GM12878 (cell line): Measurements from ENCODE around the gene UVSSA. TPM values are rescaled to one million over a fixed set of nuclear protein-coding genes. Genes with fewer than 3 reads are reported as not detected.

ENCODE experiments used
- ATAC-seq: fragments of 200-7000 bp; cut with Tn5 transposase; 3 replicates; pipeline ENCODE4 v1.9.1; 2020; ENCODE audit warnings: mild to moderate bottlenecking, moderate library complexity
- BruUV-seq: library from RNA; stranded (reverse); fragments of 400-500 nt; replicated peaks from 2 replicates; lab custom pipeline; 2021; lab: Mats Ljungman, UMichigan
- CTCF ChIA-PET: fragments of 300-600 bp; sonication (Branson Sonifier 250); formaldehyde crosslinking; extraction: SDS; loops from one replicate; lab custom pipeline; 2021; ENCODE audit warnings: inconsistent platforms; lab: Yijun Ruan, JAX
- POLR2A ChIA-PET: fragments of 350-600 bp; formaldehyde crosslinking; extraction: SDS; loops from one replicate; lab custom pipeline; 2021; ENCODE audit warnings: inconsistent platforms; lab: Charles Lee
- RAD21 ChIA-PET: fragments of 300-600 bp; sonication (Branson Sonifier 250); formaldehyde crosslinking; loops from one replicate; lab custom pipeline; 2023; ENCODE audit warnings: antibody characterized with exemption; ENCODE audit not compliant: unreplicated experiment; lab: Charles Lee
- SMC1A ChIA-PET: fragments of 300-600 bp; sonication (Branson Sonifier 250); formaldehyde crosslinking; loops from one replicate; lab custom pipeline; 2023; ENCODE audit not compliant: unreplicated experiment, uncharacterized antibody; lab: Charles Lee
- DNase-seq: peaks from one replicate; pipeline ENCODE4 v3.0.0-alpha.2; 2011; ENCODE audit warnings: low read depth, low spot score
- FAIRE-seq: peaks from 3 replicates; lab custom pipeline; 2011; peaks lifted over from hg19 to GRCh38; lab: Jason Lieb, UNC
- H2AFZ ChIP-seq: 2 replicates; pipeline ENCODE4 v1.6.0; 2011; ENCODE audit warnings: low read depth, low read length, control low read depth; ENCODE audit not compliant: control insufficient read depth
- H3K27ac ChIP-seq: 2 replicates; pipeline ENCODE4 v1.5.1; 2011; ENCODE audit warnings: control low read depth; ENCODE audit not compliant: control insufficient read depth, insufficient read depth
- H3K27me3 ChIP-seq, 2 experiments: replicated peaks in 1 of 2; 2 replicates each; pipeline versions ENCODE4 v1.6.0 to v1.6.1; 2011; ENCODE audit warnings: low read length in 1 of 2; ENCODE audit not compliant: control insufficient read depth in 2 of 2, insufficient read depth in 2 of 2
- H3K36me3 ChIP-seq, 2 experiments: 2 replicates each; pipeline ENCODE4 v1.5.1; 2011; ENCODE audit warnings: low read length in 1 of 2; ENCODE audit not compliant: control insufficient read depth in 2 of 2, insufficient read depth in 2 of 2
- H3K4me1 ChIP-seq: 2 replicates; pipeline ENCODE4 v1.6.1; 2011; ENCODE audit warnings: mild to moderate bottlenecking, low read length, moderate library complexity, mixed read lengths; ENCODE audit not compliant: control insufficient read depth, insufficient read depth
- H3K4me2 ChIP-seq: 2 replicates; pipeline ENCODE4 v1.6.0; 2011; ENCODE audit warnings: control low read depth; ENCODE audit not compliant: control insufficient read depth, insufficient read depth
- H3K4me3 ChIP-seq: fragments of 200-600 bp; sonication (generic); 2 replicates; pipeline ENCODE4 v1.5.1; 2016
- H3K79me2 ChIP-seq: 2 replicates; pipeline ENCODE4 v1.6.0; 2011; ENCODE audit warnings: low read length; ENCODE audit not compliant: control insufficient read depth, insufficient read depth
- H3K9ac ChIP-seq: 2 replicates; pipeline ENCODE4 v1.8.0; 2011; ENCODE audit warnings: low read length, control low read depth, mixed read lengths; ENCODE audit not compliant: control insufficient read depth, insufficient read depth
- H3K9me3 ChIP-seq: replicated peaks from 3 replicates; pipeline ENCODE4 v1.5.1; 2011; ENCODE audit warnings: mild to moderate bottlenecking, low read length; ENCODE audit not compliant: control insufficient read depth, insufficient read depth
- H4K20me1 ChIP-seq: 2 replicates; pipeline ENCODE4 v1.6.0; 2011; ENCODE audit not compliant: control insufficient read depth, insufficient read depth
- CREB1 ChIP-seq: IDR thresholded peaks from 2 replicates; pipeline ENCODE4 v1.6.1; 2012; ENCODE audit warnings: low read depth, mild to moderate bottlenecking, inconsistent platforms
- PAX8 ChIP-seq: fragments of 450-650 bp; IDR thresholded peaks from 2 replicates; pipeline ENCODE4 v1.6.1; 2017; ENCODE audit warnings: mild to moderate bottlenecking, moderate library complexity
- SKIL ChIP-seq: fragments of 450-650 bp; IDR thresholded peaks from 2 replicates; pipeline ENCODE4 v1.6.1; 2017; ENCODE audit warnings: mild to moderate bottlenecking, low read depth, inconsistent platforms; ENCODE audit not compliant: poor library complexity, severe bottlenecking
- WGBS: methylation state at CpG from one replicate; pipeline ENCODE4 v1.1.6; 2016; ENCODE audit warnings: low lambda C conversion rate; ENCODE audit not compliant: insufficient replicate concordance, insufficient coverage; ENCODE audit errors: missing lambda C conversion rate; 5-methylcytosine and 5-hydroxymethylcytosine counted together
- in situ Hi-C: fragments of 300-500 bp; cut with MboI; formaldehyde crosslinking; loops from 9 replicates; pipeline ENCODE4 v1.14.3; 2018; ENCODE audit warnings: mixed read lengths
- intact Hi-C: fragments of 100-400 bp; cut with micrococcal nuclease; formaldehyde crosslinking; loops from one replicate; pipeline ENCODE4 v1.14.2; 2022; ENCODE audit not compliant: unreplicated experiment
- polyA plus RNA-seq, 11 experiments: library from polyadenylated mRNA; depleted of rRNA in 4 of 11; unstranded in 6 of 11; stranded (reverse) in 5 of 11; fragments of >200 nt; fragmentation: Nextera tagmentation in 4 of 11; fragmentation: Illumina TruSeq in 1 of 11; extraction: Ambion mirVana in 4 of 11; extraction: Trizol in 1 of 11; gene quantifications; 1 replicate in 1 of 11; 2 replicates in 10 of 11; pipeline versions ENCODE4 v1.2.1 to v1.2.3, GENCODE V29; 2011 to 2016; ENCODE audit warnings: inconsistent platforms in 2 of 11, missing spikeins in 2 of 11, low read depth in 1 of 11
- total RNA-seq, 4 experiments: library from RNA; depleted of rRNA in 3 of 4; stranded (reverse); fragments of >200 nt in 3 of 4; fragmentation: Illumina TruSeq in 1 of 4; extraction: Trizol in 1 of 4; gene quantifications; 2 replicates each; pipeline versions ENCODE4 v1.2.1 to v1.2.3, GENCODE V29; 2013 to 2021

The UVSSA gene
- total and polyA plus RNA-seq, 10 of the 15 experiments (the other 5 are each of a cell fraction or from before 2014, with no cell fraction given) = 0.34 to 16.8 (median 3.6) TPM

- Histone ChIP-seq H4K20me1 (no peaks in the 10 kb centered on the region), H3K27me3 (no peaks in the 10 kb centered on the region), H2AFZ (no peak overlapping the region), H3K4me1 (no peaks in the 10 kb centered on the region), H3K9ac (no peak overlapping the region), H3K27ac (no peak overlapping the region), H3K9me3 (peaks cover 4% of the 10 kb centered on the region; the same call in 1 of the 3 replicates), H3K4me2 (no peak overlapping the region), H3K4me3 (no peak overlapping the region), H3K36me3 (no peaks in the 10 kb centered on the region), H3K79me2 (no peaks in the 10 kb centered on the region)
- intact Hi-C loops (no loop called here), in situ Hi-C loops (loop anchor here (10.0 kb wide), 1 partner anchor 56 kb away; no protein-coding TSS in a partner anchor)
- ChIA-PET RAD21 (no interaction called here), CTCF (no interaction called here), POLR2A (no interaction called here), SMC1A (no interaction called here)
- FAIRE-seq (no peak), ATAC-seq (no peak), DNase-seq (no peak)
- TF ChIP-seq PAX8 = no peak
- TF ChIP-seq CREB1 = no peak
- TF ChIP-seq SKIL = no peak
- 46% methylated on average over 14 of the region's 14 CpGs for WGBS
- BruUV-seq = no TSS peak
Observed at GRCh38 chr4:1409079-1409478, 62.1 kb downstream of the UVSSA start.
